H9 (cell line): Measurements from ENCODE around the gene MYCBP2. TPM values are rescaled to one million over a fixed set of nuclear protein-coding genes. Genes with fewer than 3 reads are reported as not detected.

ENCODE experiments used
- DNase-seq: peaks from one replicate; pipeline ENCODE4 v3.0.0-alpha.2; 2017
- H2AFZ ChIP-seq: one replicate; pipeline ENCODE4 v1.6.1; 2013; ENCODE audit warnings: mild to moderate bottlenecking, low read length, control low read depth, moderate library complexity
- H2AK5ac ChIP-seq: 2 replicates; pipeline ENCODE4 v1.6.1; 2013; ENCODE audit warnings: low read length, control low read depth, mixed read lengths; ENCODE audit not compliant: insufficient read length
- H2BK120ac ChIP-seq: one replicate; pipeline ENCODE4 v1.6.1; 2013; ENCODE audit warnings: low read depth, mild to moderate bottlenecking, low read length, control low read depth, inconsistent platforms; ENCODE audit not compliant: poor library complexity, severe bottlenecking
- H2BK12ac ChIP-seq: 2 replicates; pipeline ENCODE4 v1.6.1; 2013; ENCODE audit warnings: low read length, control low read depth, mixed read lengths, low read depth; ENCODE audit not compliant: insufficient read length
- H2BK15ac ChIP-seq: 2 replicates; pipeline ENCODE4 v1.6.1; 2013; ENCODE audit warnings: low read depth, low read length, control low read depth
- H2BK20ac ChIP-seq: one replicate; pipeline ENCODE4 v1.6.1; 2013; ENCODE audit warnings: low read depth, mild to moderate bottlenecking, low read length, control low read depth, inconsistent platforms; ENCODE audit not compliant: poor library complexity, severe bottlenecking
- H2BK5ac ChIP-seq: 2 replicates; pipeline ENCODE4 v1.6.1; 2013; ENCODE audit warnings: low read length, control low read depth, mixed read lengths; ENCODE audit not compliant: insufficient read length
- H3K14ac ChIP-seq: 2 replicates; pipeline ENCODE4 v1.6.1; 2013; ENCODE audit warnings: low read length, control low read depth; ENCODE audit not compliant: insufficient read depth
- H3K18ac ChIP-seq: 2 replicates; pipeline ENCODE4 v1.6.1; 2013; ENCODE audit warnings: low read depth, mild to moderate bottlenecking, mixed read lengths, low read length, control low read depth; ENCODE audit not compliant: insufficient read length
- H3K23ac ChIP-seq: 2 replicates; pipeline ENCODE4 v1.6.1; 2013; ENCODE audit warnings: low read length, control low read depth, mixed read lengths, low read depth; ENCODE audit not compliant: insufficient read length
- H3K23me2 ChIP-seq: 2 replicates; pipeline ENCODE4 v1.6.1; 2013; ENCODE audit warnings: low read depth, mild to moderate bottlenecking, mixed read lengths, low read length, control low read depth; ENCODE audit not compliant: insufficient read length, poor library complexity, severe bottlenecking
- H3K27ac ChIP-seq: 2 replicates; pipeline ENCODE4 v1.5.1; 2013; ENCODE audit warnings: low read length, control low read depth, mixed read lengths, low read depth; ENCODE audit not compliant: insufficient read length
- H3K27me3 ChIP-seq: 2 replicates; pipeline ENCODE4 v1.6.1; 2013; ENCODE audit warnings: low read length, control low read depth, inconsistent platforms; ENCODE audit not compliant: insufficient read depth
- H3K4ac ChIP-seq: 2 replicates; pipeline ENCODE4 v1.6.1; 2013; ENCODE audit warnings: low read depth, mild to moderate bottlenecking, control low read depth, inconsistent platforms, low read length, moderate library complexity
- H3K4me1 ChIP-seq: 2 replicates; pipeline ENCODE4 v1.6.1; 2013; ENCODE audit warnings: low read length, control low read depth, inconsistent platforms; ENCODE audit not compliant: insufficient read depth
- H3K4me2 ChIP-seq: 2 replicates; pipeline ENCODE4 v1.6.1; 2013; ENCODE audit warnings: low read length, control low read depth, mixed read lengths; ENCODE audit not compliant: insufficient read length, insufficient read depth
- H3K56ac ChIP-seq: 2 replicates; pipeline ENCODE4 v1.6.1; 2013; ENCODE audit warnings: low read depth, mild to moderate bottlenecking, mixed read lengths, low read length, control low read depth; ENCODE audit not compliant: insufficient read length
- H3K79me1 ChIP-seq: 2 replicates; pipeline ENCODE4 v1.6.1; 2013; ENCODE audit warnings: low read depth, mild to moderate bottlenecking, moderate library complexity, low read length, control low read depth, inconsistent platforms; ENCODE audit not compliant: insufficient read depth, poor library complexity, severe bottlenecking
- H3K79me2 ChIP-seq: 2 replicates; pipeline ENCODE4 v1.6.1; 2013; ENCODE audit warnings: low read length, control low read depth, inconsistent platforms; ENCODE audit not compliant: insufficient read depth
- H3K9ac ChIP-seq: 2 replicates; pipeline ENCODE4 v1.6.1; 2013; ENCODE audit warnings: low read length, control low read depth, mixed read lengths; ENCODE audit not compliant: insufficient read length; ENCODE audit errors: extremely low read depth
- H3K9me3 ChIP-seq: one replicate; pipeline ENCODE4 v1.6.1; 2013; ENCODE audit warnings: low read depth, low read length, inconsistent platforms; ENCODE audit not compliant: control insufficient read depth
- H3T11ph ChIP-seq: one replicate; pipeline ENCODE4 v1.6.1; 2013; ENCODE audit warnings: mild to moderate bottlenecking, low read length, control low read depth, inconsistent platforms
- H4K20me1 ChIP-seq: one replicate; pipeline ENCODE4 v1.6.1; 2013; ENCODE audit not compliant: control insufficient read depth, insufficient read length, insufficient read depth
- H4K5ac ChIP-seq: 2 replicates; pipeline ENCODE4 v1.6.1; 2013; ENCODE audit warnings: low read depth, mild to moderate bottlenecking, mixed read lengths, low read length, control low read depth; ENCODE audit not compliant: insufficient read length
- H4K8ac ChIP-seq: replicated peaks from 2 replicates; pipeline ENCODE4 v1.6.1; 2013; ENCODE audit warnings: low read length, control low read depth, mixed read lengths, low read depth; ENCODE audit not compliant: insufficient read length
- H4K91ac ChIP-seq: 2 replicates; pipeline ENCODE4 v1.6.1; 2013; ENCODE audit warnings: low read depth, mild to moderate bottlenecking, moderate library complexity, mixed read lengths, low read length, control low read depth; ENCODE audit not compliant: insufficient read length
- H3K27ac Mint-ChIP-seq, 3 experiments: 2 replicates in 2 of 3; 3 replicates in 1 of 3; pipeline ENCODE4 v1.8.0; 2020 to 2021; ENCODE audit warnings: mixed read lengths in 3 of 3, mild to moderate bottlenecking in 1 of 3, moderate library complexity in 1 of 3
- H3K27me3 Mint-ChIP-seq: 2 replicates; pipeline ENCODE4 v1.8.0; 2021; ENCODE audit warnings: low read depth, mild to moderate bottlenecking, moderate library complexity, mixed read lengths
- H3K36me3 Mint-ChIP-seq, 3 experiments: 2 replicates in 2 of 3; 3 replicates in 1 of 3; pipeline ENCODE4 v1.8.0; 2020 to 2021; ENCODE audit warnings: low read depth in 3 of 3, mixed read lengths in 3 of 3; ENCODE audit not compliant: insufficient read depth in 1 of 3
- H3K4me1 Mint-ChIP-seq, 2 experiments: 2 replicates each; pipeline ENCODE4 v1.8.0; 2020; ENCODE audit warnings: mixed read lengths in 2 of 2
- H3K4me3 Mint-ChIP-seq, 2 experiments: 2 replicates in 1 of 2; 3 replicates in 1 of 2; pipeline ENCODE4 v1.8.0; 2020 to 2021; ENCODE audit warnings: mild to moderate bottlenecking in 2 of 2, mixed read lengths in 2 of 2, moderate library complexity in 1 of 2
- H3K9me3 Mint-ChIP-seq, 2 experiments: 2 replicates in 1 of 2; 3 replicates in 1 of 2; pipeline ENCODE4 v1.8.0; 2020; ENCODE audit warnings: mild to moderate bottlenecking in 2 of 2, mixed read lengths in 2 of 2, moderate library complexity in 1 of 2
- CTCF ChIP-seq: fragments of 200-600 bp; sonication (generic); conservative IDR thresholded peaks from 3 replicates; pipeline ENCODE4 v1.8.0; 2021; ENCODE audit warnings: antibody characterized with exemption, mild to moderate bottlenecking
- WGBS: extraction: QIAGEN DNeasy Blood & Tissue Kit; methylation state at CpG from one replicate; pipeline ENCODE4 v1.1.7; 2013; ENCODE audit warnings: missing lambda C conversion rate, low lambda C conversion rate, mixed read lengths; ENCODE audit not compliant: insufficient read length; ENCODE audit errors: extremely low coverage; 5-methylcytosine and 5-hydroxymethylcytosine counted together
- total RNA-seq: library from RNA; stranded (reverse); gene quantifications from 2 replicates; pipeline ENCODE4 v1.2.1, GENCODE V29; 2021

The MYCBP2 gene
- total RNA-seq, 1 experiment from 2014 or later = 32.0 TPM

- Histone ChIP-seq H3K23ac (no peak overlapping the region), H3K9ac (no peak overlapping the region), H3K23me2 (no peaks in the 10 kb centered on the region), H2BK5ac (no peak overlapping the region), H3K27me3 (no peaks in the 10 kb centered on the region), H2AFZ (no peak overlapping the region), H3K9me3 (no peaks in the 10 kb centered on the region), H3K79me1 (no peaks in the 10 kb centered on the region), H3K27ac (no peak overlapping the region), H3K4me1 (no peaks in the 10 kb centered on the region), H3K18ac (no peak overlapping the region), H2BK20ac (no peak overlapping the region), H2BK12ac (no peak overlapping the region), H2BK120ac (no peak overlapping the region), H3K14ac (no peak overlapping the region), H3K56ac (no peak overlapping the region), H2BK15ac (no peak overlapping the region), H3K4ac (no peak overlapping the region), H2AK5ac (no peak overlapping the region), H3T11ph (no peak overlapping the region), H4K8ac (no peak overlapping the region), H4K91ac (no peak overlapping the region), H4K20me1 (no peaks in the 10 kb centered on the region), H4K5ac (no peak overlapping the region), H3K4me2 (no peak overlapping the region), H3K79me2 (no peaks in the 10 kb centered on the region)
- H3K27ac Mint-ChIP-seq = no peak overlapping the region
- H3K4me1 Mint-ChIP-seq = no peaks in the 10 kb centered on the region
- H3K9me3 Mint-ChIP-seq = no peaks in the 10 kb centered on the region; a peak in 1 of 5 replicates
- no CpG with 5 or more reads among the region's 3 CpGs for whole genome bisulfite sequencing
- no peak for TF ChIP-seq CTCF
- no peak overlapping the region for H3K4me3 Mint-ChIP-seq
- no peaks in the 10 kb centered on the region for H3K27me3 Mint-ChIP-seq
- no peak for DNase-seq
- H3K36me3 Mint-ChIP-seq = peaks cover 8 to 33% (median 28%) of the 10 kb centered on the region in 3 experiments; a peak in 6 of 7 replicates
Observed at GRCh38 chr13:77056886-77057285, 270.0 kb downstream of the MYCBP2 start.
